ENCODE data around the gene MAPK7. TPM values are rescaled to one million over a fixed set of nuclear protein-coding genes. Genes with fewer than 3 reads are reported as not detected.

The MAPK7 gene
- total RNA-seq, 4 donors from 2014 or later: 7.3 to 12.5 (median 10.4) TPM

DNA sequence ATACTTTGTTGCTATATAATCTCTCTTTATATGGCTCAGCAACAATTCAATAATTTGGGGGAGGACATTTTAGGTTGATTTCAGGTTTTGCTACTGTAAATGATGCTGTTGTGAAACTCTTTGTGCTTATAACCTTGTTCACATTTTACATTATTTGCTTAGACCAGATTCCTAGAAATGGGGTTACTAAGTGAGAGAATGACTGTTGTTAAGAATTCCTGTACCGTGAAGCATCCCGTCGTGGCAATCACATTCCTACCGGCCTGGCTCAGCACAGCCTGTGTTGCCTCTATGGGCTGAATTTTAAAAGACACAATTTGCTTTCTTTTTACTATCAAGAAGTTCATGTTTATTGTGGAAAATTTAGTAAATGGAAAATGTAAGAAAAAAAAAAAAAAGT lies 47.2 kb upstream of the MAPK7 start:
- peaks cover 6 to 13% of the 10 kb centered on the region in 2 donors for H3K4me1 ChIP-seq
- DNase-seq (no peak), ATAC-seq (no peak)
- in situ Hi-C loops (cut with MboI; ENCODE audit: low sequenced_read_pairs in 4 of 4): no loop called here
- TF ChIP-seq, protein P1, sequence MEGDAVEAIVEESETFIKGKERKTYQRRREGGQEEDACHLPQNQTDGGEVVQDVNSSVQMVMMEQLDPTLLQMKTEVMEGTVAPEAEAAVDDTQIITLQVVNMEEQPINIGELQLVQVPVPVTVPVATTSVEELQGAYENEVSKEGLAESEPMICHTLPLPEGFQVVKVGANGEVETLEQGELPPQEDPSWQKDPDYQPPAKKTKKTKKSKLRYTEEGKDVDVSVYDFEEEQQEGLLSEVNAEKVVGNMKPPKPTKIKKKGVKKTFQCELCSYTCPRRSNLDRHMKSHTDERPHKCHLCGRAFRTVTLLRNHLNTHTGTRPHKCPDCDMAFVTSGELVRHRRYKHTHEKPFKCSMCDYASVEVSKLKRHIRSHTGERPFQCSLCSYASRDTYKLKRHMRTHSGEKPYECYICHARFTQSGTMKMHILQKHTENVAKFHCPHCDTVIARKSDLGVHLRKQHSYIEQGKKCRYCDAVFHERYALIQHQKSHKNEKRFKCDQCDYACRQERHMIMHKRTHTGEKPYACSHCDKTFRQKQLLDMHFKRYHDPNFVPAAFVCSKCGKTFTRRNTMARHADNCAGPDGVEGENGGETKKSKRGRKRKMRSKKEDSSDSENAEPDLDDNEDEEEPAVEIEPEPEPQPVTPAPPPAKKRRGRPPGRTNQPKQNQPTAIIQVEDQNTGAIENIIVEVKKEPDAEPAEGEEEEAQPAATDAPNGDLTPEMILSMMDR (IDR thresholded peaks at IDR 0.05 in 4 of 5, conservative IDR thresholded peaks at IDR 0.05 in 1 of 5): no peak
- TF ChIP-seq POLR2A (IDR thresholded peaks at IDR 0.05): no peak
- H3K9me3 ChIP-seq: no peaks in the 10 kb centered on the region
- intact Hi-C loops (cut with DNase I; ENCODE audit: low total_unique reads): no loop called here
- H3K4me3 ChIP-seq: no peak overlapping the region
- H3K36me3 ChIP-seq: no peaks in the 10 kb centered on the region
- H3K27ac ChIP-seq: no peak overlapping the region
- no peaks in the 10 kb centered on the region for H3K27me3 ChIP-seq

DNA sequence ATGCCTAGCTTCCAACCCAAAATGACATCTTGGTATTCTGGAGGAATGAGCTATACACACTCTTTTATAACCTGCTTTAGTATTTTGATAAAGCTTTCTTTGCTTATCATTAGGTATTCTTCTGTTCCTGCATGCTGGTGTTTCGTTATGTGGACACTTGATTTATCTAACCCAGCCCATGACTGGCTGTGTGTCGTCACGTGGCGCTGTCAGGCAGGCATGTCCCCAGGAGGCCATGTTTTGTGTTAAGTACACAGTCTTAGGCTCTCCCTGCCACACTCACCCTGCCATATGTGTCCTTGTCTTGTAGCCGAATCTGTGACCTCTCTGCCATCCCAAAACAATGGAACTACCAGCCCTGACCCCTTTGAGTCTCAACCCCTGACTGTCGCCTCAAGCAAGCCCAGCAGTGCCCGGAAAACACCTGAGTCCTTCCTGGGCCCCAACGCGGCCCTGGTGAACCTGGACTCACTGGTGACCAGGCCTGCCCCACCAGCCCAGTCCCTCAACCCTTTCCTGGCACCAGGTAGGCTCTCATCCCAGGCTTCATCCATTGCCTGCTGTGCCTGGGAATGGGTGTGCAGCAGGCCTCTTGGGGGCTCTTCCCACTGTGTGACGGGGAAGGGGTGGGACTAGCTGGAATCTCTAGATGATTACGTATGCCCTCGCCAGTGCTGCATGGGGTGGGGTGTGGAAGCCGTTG lies 46.6 kb upstream of the MAPK7 start:
- in situ Hi-C loops (cut with MboI; ENCODE audit: low sequenced_read_pairs in 4 of 4): no loop called here
- no peaks in the 10 kb centered on the region for H3K9me3 ChIP-seq
- no peak overlapping the region for H3K4me3 ChIP-seq
- peaks cover 6 to 13% of the 10 kb centered on the region in 2 donors for H3K4me1 ChIP-seq
- DNase-seq (no peak), ATAC-seq (no peak)
- H3K27me3 ChIP-seq: no peaks in the 10 kb centered on the region
- intact Hi-C loops (cut with DNase I; ENCODE audit: low total_unique reads): no loop called here
- H3K36me3 ChIP-seq: no peaks in the 10 kb centered on the region
- no peak overlapping the region for H3K27ac ChIP-seq
- TF ChIP-seq, protein P1 (IDR thresholded peaks at IDR 0.05 in 4 of 5, conservative IDR thresholded peaks at IDR 0.05 in 1 of 5): no peak
- no peak for TF ChIP-seq POLR2A (IDR thresholded peaks at IDR 0.05)

DNA sequence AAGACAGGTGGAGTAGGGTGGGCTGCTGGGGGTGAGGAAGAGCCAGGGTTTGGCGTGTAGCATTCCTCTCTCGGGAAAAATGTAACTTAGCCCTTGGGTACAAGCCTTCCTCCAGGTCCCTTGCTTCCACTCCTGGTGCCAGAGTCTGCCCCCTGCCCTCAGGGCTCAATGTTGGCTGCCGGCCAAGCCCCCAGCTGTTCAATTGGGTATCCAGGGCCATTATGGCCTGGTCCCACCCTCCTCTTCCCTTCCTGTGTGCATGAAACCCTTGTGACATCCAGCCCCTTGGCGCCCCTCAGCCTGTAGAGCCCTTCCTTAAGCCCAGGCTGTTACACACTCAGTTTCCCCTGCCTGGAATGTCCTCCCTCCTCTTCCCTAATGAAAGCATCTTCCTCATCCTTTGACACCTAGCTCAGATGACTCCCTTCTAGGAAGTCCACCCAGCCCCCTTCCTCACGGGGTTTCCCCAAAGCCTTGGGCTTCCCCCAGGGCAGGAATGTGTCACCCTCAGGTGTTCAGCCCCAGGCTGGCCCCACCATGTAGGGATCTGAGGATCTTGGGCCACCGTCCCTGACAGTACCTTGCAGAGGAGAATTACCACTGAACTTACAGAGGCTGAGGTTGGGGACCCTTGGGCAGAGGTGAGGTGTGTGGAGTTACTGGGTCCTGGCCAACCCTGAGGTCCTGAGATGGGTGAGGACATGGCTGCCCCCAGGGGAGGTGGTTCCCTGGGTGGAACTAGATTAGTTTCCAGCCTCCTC lies 45.7 kb upstream of the MAPK7 start:
- Histone ChIP-seq H3K27ac (no peak overlapping the region), H3K27me3 (no peaks in the 10 kb centered on the region), H3K4me3 (no peak overlapping the region), H3K36me3 (no peaks in the 10 kb centered on the region), H3K9me3 (no peaks in the 10 kb centered on the region), H3K4me1 (peaks cover 6 to 13% of the 10 kb centered on the region in 2 donors)
- DNase-seq (no peak), ATAC-seq (no peak)
- intact Hi-C loops (cut with DNase I; ENCODE audit: low total_unique reads) (no loop called here), in situ Hi-C loops (cut with MboI; ENCODE audit: low sequenced_read_pairs in 4 of 4) (no loop called here)
- TF ChIP-seq, protein P1 (IDR thresholded peaks at IDR 0.05 in 4 of 5, conservative IDR thresholded peaks at IDR 0.05 in 1 of 5): no peak
- TF ChIP-seq POLR2A (IDR thresholded peaks at IDR 0.05): no peak

DNA sequence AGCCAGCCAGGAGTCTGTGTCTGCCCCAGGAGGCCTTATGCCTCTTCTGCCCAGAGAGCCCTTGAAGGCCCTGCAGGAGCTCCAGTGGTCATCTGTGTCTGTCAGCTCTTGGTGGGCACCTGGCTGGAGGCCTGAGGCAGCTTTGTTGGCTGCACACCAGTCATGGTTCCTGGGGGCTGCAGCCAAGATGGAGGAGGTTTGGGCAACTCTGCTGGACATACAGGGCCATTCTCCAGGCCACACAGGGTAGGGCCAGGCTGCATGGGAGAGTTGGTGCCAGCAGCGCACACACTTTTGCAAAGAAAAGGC lies 45.2 kb upstream of the MAPK7 start:
- no peak overlapping the region for H3K4me3 ChIP-seq
- no peaks in the 10 kb centered on the region for H3K27me3 ChIP-seq
- in situ Hi-C loops (cut with MboI; ENCODE audit: low sequenced_read_pairs in 4 of 4) (no loop called here), intact Hi-C loops (cut with DNase I; ENCODE audit: low total_unique reads) (no loop called here)
- DNase-seq: no peak
- H3K4me1 ChIP-seq: peaks cover 8 to 13% of the 10 kb centered on the region in 2 donors
- no peak overlapping the region for H3K27ac ChIP-seq
- no peaks in the 10 kb centered on the region for H3K9me3 ChIP-seq
- no peak for TF ChIP-seq POLR2A (IDR thresholded peaks at IDR 0.05)
- TF ChIP-seq, protein P1 (IDR thresholded peaks at IDR 0.05 in 4 of 5, conservative IDR thresholded peaks at IDR 0.05 in 1 of 5): no peak
- H3K36me3 ChIP-seq: no peaks in the 10 kb centered on the region
- no peak for ATAC-seq

Data from gastrocnemius medialis (tissue), 4 donors.